Nephron (organoid): ENCODE results near the gene IGFBP7.

Experiments used
- H3K27ac Mint-ChIP-seq, 3 experiments: 2 replicates each; pipeline ENCODE4 v1.8.0; 2020; ENCODE audit warnings: mixed read lengths in 3 of 3, mild to moderate bottlenecking in 2 of 3, moderate library complexity in 1 of 3
- H3K27me3 Mint-ChIP-seq: 2 replicates; pipeline ENCODE4 v1.8.0; 2021; ENCODE audit warnings: low read depth, mild to moderate bottlenecking, moderate library complexity, mixed read lengths
- H3K36me3 Mint-ChIP-seq: 2 replicates; pipeline ENCODE4 v1.8.0; 2020; ENCODE audit warnings: low read depth, mixed read lengths
- H3K4me1 Mint-ChIP-seq: 2 replicates; pipeline ENCODE4 v1.8.0; 2020; ENCODE audit warnings: mixed read lengths
- H3K4me3 Mint-ChIP-seq, 3 experiments: 2 replicates each; pipeline ENCODE4 v1.8.0; 2020; ENCODE audit warnings: mild to moderate bottlenecking in 3 of 3, mixed read lengths in 3 of 3, moderate library complexity in 2 of 3
- H3K9me3 Mint-ChIP-seq: 2 replicates; pipeline ENCODE4 v1.8.0; 2020; ENCODE audit warnings: mixed read lengths
- CTCF ChIP-seq, 3 experiments: fragments of 200-600 bp; sonication (generic); IDR thresholded peaks; one replicate each; pipeline ENCODE4 v1.5.0; 2021; ENCODE audit warnings: antibody characterized with exemption in 3 of 3; ENCODE audit not compliant: unreplicated experiment in 3 of 3

Gene IGFBP7

GRCh38 chr4:57080781-57081650, 29.2 kb downstream of the IGFBP7 start:
- Mint-ChIP-seq H3K9me3 (peaks cover 5% of the 10 kb centered on the region), H3K4me3 (no peak overlapping the region), H3K4me1 (peaks cover 42% of the 10 kb centered on the region), H3K27me3 (no peaks in the 10 kb centered on the region), H3K27ac (peak overlapping the region; percentile 88 to 96 (median 89)), H3K36me3 (peaks cover 16% of the 10 kb centered on the region)
- no peak for TF ChIP-seq CTCF (IDR thresholded peaks at IDR 0.05; ENCODE audit: unreplicated experiment in 3 of 3)

- peak overlapping the region; percentile 9 to 72 (median 58) for H3K4me3 Mint-ChIP-seq
- TF ChIP-seq CTCF (IDR thresholded peaks at IDR 0.05; ENCODE audit: unreplicated experiment in 3 of 3): no peak
- peaks cover 58% of the 10 kb centered on the region for H3K4me1 Mint-ChIP-seq
Observed at GRCh38 chr4:57078685-57079521, 31.3 kb downstream of the IGFBP7 start.

GRCh38 chr4:57077550-57078343, 32.4 kb downstream of the IGFBP7 start:
- Mint-ChIP-seq H3K27me3 (no peaks in the 10 kb centered on the region), H3K4me1 (peaks cover 50% of the 10 kb centered on the region), H3K4me3 (peak overlapping the region in 2 of 3 experiments; percentile 42 to 72), H3K36me3 (peaks cover 12% of the 10 kb centered on the region), H3K27ac (peak overlapping the region; percentile 88 to 96 (median 89)), H3K9me3 (no peaks in the 10 kb centered on the region)
- TF ChIP-seq CTCF (IDR thresholded peaks at IDR 0.05; ENCODE audit: unreplicated experiment in 3 of 3): no peak

More at GRCh38 chr4:57078685-57079521, 31.3 kb downstream of the IGFBP7 start:
- H3K27ac Mint-ChIP-seq: peak overlapping the region; percentile 88 to 96 (median 89)
- H3K27me3 Mint-ChIP-seq: no peaks in the 10 kb centered on the region
- peaks cover 10% of the 10 kb centered on the region for H3K36me3 Mint-ChIP-seq
- H3K9me3 Mint-ChIP-seq: no peaks in the 10 kb centered on the region

GRCh38 chr4:57076646-57077045, 33.5 kb downstream of the IGFBP7 start:
- Mint-ChIP-seq H3K27me3 (no peaks in the 10 kb centered on the region), H3K27ac (peak overlapping the region; percentile 70 to 96 (median 73)), H3K36me3 (peaks cover 12% of the 10 kb centered on the region), H3K4me3 (no peak overlapping the region), H3K9me3 (no peaks in the 10 kb centered on the region), H3K4me1 (peaks cover 45% of the 10 kb centered on the region)
- no peak for TF ChIP-seq CTCF (IDR thresholded peaks at IDR 0.05; ENCODE audit: unreplicated experiment in 3 of 3)

- Mint-ChIP-seq H3K9me3 (no peaks in the 10 kb centered on the region), H3K36me3 (peaks cover 12% of the 10 kb centered on the region), H3K4me3 (peak overlapping the region in 1 of 3 experiments; percentile 6), H3K4me1 (peaks cover 35% of the 10 kb centered on the region), H3K27ac (peak overlapping the region; percentile 70 to 96 (median 73)), H3K27me3 (no peaks in the 10 kb centered on the region)
- no peak for TF ChIP-seq CTCF (IDR thresholded peaks at IDR 0.05; ENCODE audit: unreplicated experiment in 3 of 3)
Observed at GRCh38 chr4:57075367-57075766, 34.8 kb downstream of the IGFBP7 start.
